ENCODE results near the gene IFITM5. TPM values are rescaled to one million over a fixed set of nuclear protein-coding genes. Genes with fewer than 3 reads are reported as not detected.

The IFITM5 gene
- total and polyA plus RNA-seq, 2 of the 8 experiments (the other 6 are each of a cell fraction or from before 2014, with no cell fraction given), result not detected

GRCh38 chr11:255176-255575 is 44.1 kb downstream of the IFITM5 start:
- ChIA-PET CTCF (ENCODE audit: partially characterized antibody) (interaction anchor here (0.9 to 9.8 kb wide), 5 partner anchors 14 to 121 kb away, joined by 4 to 212 read pairs (median 88); partner anchors contain the start of genes B4GALNT4, NLRP6 and PSMD13), POLR2A (ENCODE audit: partially characterized antibody) (no interaction called here)
- H3K79me1 ChIP-seq (ENCODE audit: low read depth, low read length), result no peaks in the 10 kb centered on the region
- H3K27ac ChIP-seq (ENCODE audit: low read depth, low read length), result no peak overlapping the region
- no peak overlapping the region for H3K18ac ChIP-seq (ENCODE audit: extremely low read depth, low read length)
- H4K5ac ChIP-seq (ENCODE audit: insufficient read length, low read depth, low read length), result no peak overlapping the region
- H3K4me1 ChIP-seq (replicated peaks in 1 of 4; ENCODE audit: control insufficient read depth in 3 of 4, insufficient read depth in 4 of 4, low read length in 3 of 4), result no peaks in the 10 kb centered on the region
- no peak overlapping the region for H2AFZ ChIP-seq (ENCODE audit: low read length)
- no peak overlapping the region for H2BK5ac ChIP-seq (ENCODE audit: low read depth, low read length)
- no peak overlapping the region for H3K4me2 ChIP-seq (ENCODE audit: insufficient read depth in 1 of 2, low read depth in 2 of 2, low read length in 2 of 2)
- no peak overlapping the region for H4K8ac ChIP-seq (ENCODE audit: extremely low read depth, insufficient read depth, low read length)
- H3K23ac ChIP-seq (ENCODE audit: insufficient read length), result no peak overlapping the region
- H2BK15ac ChIP-seq (ENCODE audit: low read length), result no peak overlapping the region
- H2BK120ac ChIP-seq (replicated peaks; ENCODE audit: low read depth, low read length), result no peak overlapping the region
- DNase-seq (ENCODE audit: low read depth in 1 of 2, low spot score in 2 of 2), result no peak
- H3K9me3 ChIP-seq (ENCODE audit: insufficient read depth in 2 of 2, low read depth in 1 of 2, low read length in 1 of 2), result no peaks in the 10 kb centered on the region
- H3K4ac ChIP-seq (replicated peaks; ENCODE audit: insufficient read length, low read depth, low read length), result no peak overlapping the region
- 83% methylated on average over 3 of the region's 3 CpGs; no CpG with 5 or more reads in 1 of the 2 experiments for WGBS, 2 experiments (ENCODE audit: extremely low coverage in 1 of 2, insufficient coverage in 1 of 2, insufficient read length in 1 of 2, insufficient replicate concordance in 2 of 2, low coverage in 1 of 2, low lambda C conversion rate in 2 of 2, missing lambda C conversion rate in 1 of 2)
- no peaks in the 10 kb centered on the region for H3K27me3 ChIP-seq (replicated peaks in 1 of 4; ENCODE audit: control insufficient read depth in 3 of 4, extremely low read depth in 1 of 4, insufficient read depth in 3 of 4, low read length in 3 of 4)
- H3K23me2 ChIP-seq (ENCODE audit: low read depth, low read length), result peaks cover 8% of the 10 kb centered on the region
- H4K91ac ChIP-seq (replicated peaks; ENCODE audit: insufficient read length, low read length), result no peak overlapping the region
- no peak overlapping the region for H3K56ac ChIP-seq (replicated peaks; ENCODE audit: insufficient read length, low read depth, low read length)
- H2BK20ac ChIP-seq (ENCODE audit: low read length), result no peak overlapping the region
- no peak overlapping the region for H3K9ac ChIP-seq (replicated peaks in 1 of 4; ENCODE audit: extremely low read depth in 1 of 4, low read depth in 3 of 4, low read length in 3 of 4)
- peaks cover 8 to 22% (median 14%) of the 10 kb centered on the region in 4 experiments for H3K36me3 ChIP-seq (ENCODE audit: control insufficient read depth in 2 of 4, insufficient read depth in 4 of 4, low read length in 3 of 4)
- no peak overlapping the region for H2AK5ac ChIP-seq (ENCODE audit: low read depth, low read length)
- H3K4me3 ChIP-seq (ENCODE audit: extremely low read depth in 1 of 4, insufficient read depth in 2 of 4, low read depth in 3 of 4, low read length in 4 of 4), result no peak overlapping the region
- TF ChIP-seq SP4 (IDR thresholded peaks at IDR 0.05; ENCODE audit: low read length) (no peak), NRF1 (IDR thresholded peaks at IDR 0.05; ENCODE audit: low read depth, low read length) (no peak), HDAC6 (IDR thresholded peaks at IDR 0.05; ENCODE audit: low read depth, low read length) (no peak), TAF7 (optimal IDR thresholded peaks at IDR 0.05; ENCODE audit: borderline replicate concordance, low read depth, low read length) (no peak), SUZ12 (IDR thresholded peaks at IDR 0.05; ENCODE audit: low read length) (no peak), CEBPB (IDR thresholded peaks at IDR 0.05; ENCODE audit: low read depth, low read length) (no peak), EZH2 (IDR thresholded peaks at IDR 0.05; ENCODE audit: low read depth, low read length, severe bottlenecking) (no peak), JUN (IDR thresholded peaks at IDR 0.05; ENCODE audit: low read depth, low read length) (no peak), BRCA1 (IDR thresholded peaks at IDR 0.05; ENCODE audit: low read depth, low read length) (no peak)
- H3K79me2 ChIP-seq (ENCODE audit: control insufficient read depth in 1 of 2, insufficient read depth in 2 of 2, low read length in 2 of 2), result no peaks in the 10 kb centered on the region
- no peak for FAIRE-seq
- no peak overlapping the region for H2BK12ac ChIP-seq (ENCODE audit: low read depth, low read length)
- no peak overlapping the region for H3K14ac ChIP-seq (ENCODE audit: insufficient read length)
- no peaks in the 10 kb centered on the region for H4K20me1 ChIP-seq (replicated peaks in 1 of 2; ENCODE audit: control insufficient read depth in 1 of 2, insufficient read depth in 2 of 2, low read length in 2 of 2)
